GM23248 (cell line): ENCODE measurements around the gene IQGAP3. TPM values are rescaled to one million over a fixed set of nuclear protein-coding genes. Genes with fewer than 3 reads are reported as not detected.

Experiments used
- DNase-seq: peaks from one replicate; pipeline ENCODE4 v3.0.0-alpha.2; 2015
- H2AFZ ChIP-seq: fragments of 200-600 bp; sonication (generic); 2 replicates; pipeline ENCODE4 v1.6.1; 2016; ENCODE audit warnings: antibody characterized with exemption
- H3F3A ChIP-seq: fragments of 200-600 bp; sonication (generic); 2 replicates; pipeline ENCODE4 v1.6.1; 2016; ENCODE audit warnings: mild to moderate bottlenecking, antibody characterized with exemption, mixed run types; ENCODE audit not compliant: insufficient read depth
- H3K27ac ChIP-seq: fragments of 200-600 bp; sonication (generic); 2 replicates; pipeline ENCODE4 v1.5.1; 2016; ENCODE audit warnings: mild to moderate bottlenecking
- H3K27me3 ChIP-seq: fragments of 200-600 bp; sonication (generic); replicated peaks from 2 replicates; pipeline ENCODE4 v1.6.1; 2016; ENCODE audit warnings: mild to moderate bottlenecking; ENCODE audit not compliant: insufficient read depth
- H3K36me3 ChIP-seq: fragments of 200-600 bp; sonication (generic); 2 replicates; pipeline ENCODE4 v1.6.1; 2016; ENCODE audit warnings: low read depth, mild to moderate bottlenecking
- H3K4me1 ChIP-seq: fragments of 200-600 bp; sonication (generic); 2 replicates; pipeline ENCODE4 v1.6.1; 2016; ENCODE audit warnings: mild to moderate bottlenecking; ENCODE audit not compliant: insufficient read depth
- H3K4me2 ChIP-seq: fragments of 200-600 bp; sonication (generic); one replicate; pipeline ENCODE4 v1.6.1; 2016; ENCODE audit warnings: mild to moderate bottlenecking; ENCODE audit not compliant: unreplicated experiment
- H3K4me3 ChIP-seq: fragments of 200-600 bp; sonication (generic); 2 replicates; pipeline ENCODE4 v1.5.1; 2016; ENCODE audit warnings: mild to moderate bottlenecking
- H3K79me2 ChIP-seq: fragments of 200-600 bp; sonication (generic); 2 replicates; pipeline ENCODE4 v1.6.1; 2016; ENCODE audit warnings: mild to moderate bottlenecking; ENCODE audit not compliant: insufficient read depth
- H3K9ac ChIP-seq: fragments of 200-600 bp; sonication (generic); 2 replicates; pipeline ENCODE4 v1.6.1; 2016; ENCODE audit warnings: mild to moderate bottlenecking
- H3K9me2 ChIP-seq: fragments of 200-600 bp; sonication (generic); 2 replicates; pipeline ENCODE4 v1.6.1; 2016; ENCODE audit warnings: mixed run types, mild to moderate bottlenecking, moderate library complexity; ENCODE audit not compliant: insufficient read depth
- H3K9me3 ChIP-seq: fragments of 200-600 bp; sonication (generic); one replicate; pipeline ENCODE4 v1.6.1; 2017; ENCODE audit warnings: low read depth
- H4K20me1 ChIP-seq: fragments of 200-600 bp; sonication (generic); 2 replicates; pipeline ENCODE4 v1.6.0; 2016; ENCODE audit not compliant: insufficient read depth
- EZH2 ChIP-seq: fragments of 200-600 bp; sonication (generic); IDR thresholded peaks from 2 replicates; pipeline ENCODE4 v1.6.1; 2018; ENCODE audit warnings: antibody characterized with exemption, mild to moderate bottlenecking; ENCODE audit not compliant: insufficient read depth, poor library complexity, severe bottlenecking
- EZH2phosphoT487 ChIP-seq: fragments of 200-600 bp; sonication (generic); IDR thresholded peaks from 2 replicates; pipeline ENCODE4 v1.6.1; 2018; ENCODE audit warnings: antibody characterized with exemption, moderate library complexity, mild to moderate bottlenecking, low read depth; ENCODE audit not compliant: insufficient read depth
- WGBS, 2 experiments: methylation state at CpG; one replicate each; pipeline ENCODE4 v1.1.6; 2015 to 2017; ENCODE audit warnings: low lambda C conversion rate in 2 of 2, low coverage in 1 of 2; ENCODE audit errors: missing lambda C conversion rate in 2 of 2; 5-methylcytosine and 5-hydroxymethylcytosine counted together
- in situ Hi-C: fragments of 300-500 bp; cut with MboI; formaldehyde crosslinking; loops from 2 replicates; pipeline ENCODE4 v1.15.0; 2020
- polyA plus RNA-seq: library from polyadenylated mRNA; unstranded; fragments of >200 nt; fragmentation: Nextera tagmentation; extraction: Ambion mirVana; gene quantifications from 2 replicates; pipeline ENCODE4 v1.2.1, GENCODE V29; 2016
- total RNA-seq: library from RNA; depleted of rRNA; stranded (reverse); fragments of >200 nt; shearing (Covaris generic); gene quantifications from 2 replicates; pipeline ENCODE4 v1.2.3, GENCODE V29; 2014

IQGAP3 gene
- total and polyA plus RNA-seq, 2 experiments from 2014 or later = 5.6 to 14.7 TPM

DNA sequence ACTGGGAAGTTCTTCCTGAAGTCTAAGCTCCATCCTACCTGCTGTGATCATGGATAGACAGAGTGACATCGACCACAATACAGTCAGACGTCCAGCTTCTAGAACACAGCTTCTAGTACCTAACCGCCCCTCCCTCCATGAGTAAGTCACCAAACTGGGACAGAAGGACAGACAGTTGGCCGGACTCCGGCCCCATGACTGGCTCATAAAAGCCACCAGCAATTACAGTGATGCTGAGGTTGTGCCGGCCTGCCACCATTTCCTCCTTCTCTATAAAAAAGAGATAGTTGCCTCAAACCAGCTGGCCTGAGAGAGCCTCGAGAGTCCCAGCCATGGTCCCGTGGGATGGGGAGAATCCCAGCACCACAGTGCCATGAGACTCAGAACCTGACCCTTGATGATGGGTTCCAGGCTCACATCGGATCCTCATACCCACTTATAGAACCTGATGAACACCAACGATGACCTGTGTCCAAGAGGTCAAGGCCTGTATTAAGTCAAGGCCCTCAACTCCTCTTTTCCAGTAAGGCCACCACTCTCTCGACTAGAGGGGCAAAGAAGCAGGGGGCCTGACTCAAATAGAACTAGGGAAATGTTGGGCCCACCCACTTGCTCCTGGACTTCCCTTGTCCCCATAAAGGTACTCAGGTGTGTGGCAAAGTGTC lies 75.2 kb downstream of the IQGAP3 start:
- H3K4me3 ChIP-seq = peak overlapping the region; percentile 96
- H3K9me3 ChIP-seq = no peaks in the 10 kb centered on the region
- no peak overlapping the region for H2AFZ ChIP-seq
- peaks cover 60% of the 10 kb centered on the region for H3K4me1 ChIP-seq
- peak overlapping the region; percentile 75 for H3K4me2 ChIP-seq
- H3K9me2 ChIP-seq = no peaks in the 10 kb centered on the region
- DNase-seq = peak; percentile 65
- H3K27me3 ChIP-seq = no peaks in the 10 kb centered on the region
- H3K27ac ChIP-seq = peak overlapping the region; percentile 69
- WGBS, 2 experiments = 40 to 44% methylated on average over 11 of the region's 11 CpGs
- TF ChIP-seq EZH2phosphoT487 (no peak), EZH2 (no peak)
- peaks cover 29% of the 10 kb centered on the region for H3F3A ChIP-seq
- peaks cover 83% of the 10 kb centered on the region for H3K79me2 ChIP-seq
- H3K9ac ChIP-seq = peak overlapping the region; percentile 100
- H4K20me1 ChIP-seq = peaks cover 18% of the 10 kb centered on the region; the same call in 1 of the 2 replicates
- H3K36me3 ChIP-seq = no peaks in the 10 kb centered on the region
- in situ Hi-C loops = no loop called here

DNA sequence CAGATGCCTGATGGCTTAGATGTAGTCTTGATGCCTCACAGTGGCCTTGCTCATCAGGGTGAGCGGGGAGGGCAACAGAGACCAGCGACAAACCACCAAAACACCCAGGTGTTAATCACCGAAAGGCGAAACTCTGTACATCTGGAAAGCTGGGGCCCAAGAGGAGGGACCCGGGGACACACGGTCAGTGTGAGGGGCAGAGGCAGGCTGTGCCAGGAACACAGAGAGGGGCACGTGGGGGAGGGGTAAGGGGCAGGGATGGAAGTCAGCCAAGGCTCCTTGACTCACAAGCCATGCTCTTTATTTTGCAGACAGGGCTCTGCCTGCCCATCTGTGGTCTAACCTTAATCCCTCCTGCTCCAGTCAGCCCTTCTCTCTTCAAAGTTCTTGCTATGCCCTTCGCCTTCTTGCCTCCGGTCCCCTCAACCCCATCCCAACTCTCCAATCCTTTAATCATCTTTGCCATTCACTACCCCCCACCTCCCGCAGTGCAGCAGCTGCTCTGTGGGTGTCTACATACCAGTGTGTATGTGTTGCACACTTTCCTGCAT lies 76.1 kb downstream of the IQGAP3 start:
- H3K4me3 ChIP-seq = peak overlapping the region; percentile 96
- in situ Hi-C loops = no loop called here
- peak overlapping the region; percentile 69 for H3K27ac ChIP-seq
- TF ChIP-seq EZH2 (no peak), EZH2phosphoT487 (no peak)
- H3K9ac ChIP-seq = peak overlapping the region; percentile 100
- no peaks in the 10 kb centered on the region for H3K9me2 ChIP-seq
- peaks cover 22% of the 10 kb centered on the region for H4K20me1 ChIP-seq
- H3K27me3 ChIP-seq = no peaks in the 10 kb centered on the region
- H3K4me1 ChIP-seq = peaks cover 56% of the 10 kb centered on the region
- 36 to 43% methylated on average over 10 of the region's 10 CpGs for WGBS, 2 experiments
- H2AFZ ChIP-seq = no peak overlapping the region
- peak overlapping the region; percentile 75 for H3K4me2 ChIP-seq
- H3K79me2 ChIP-seq = peaks cover 93% of the 10 kb centered on the region
- no peaks in the 10 kb centered on the region for H3K36me3 ChIP-seq
- H3F3A ChIP-seq = peaks cover 22% of the 10 kb centered on the region
- no peaks in the 10 kb centered on the region for H3K9me3 ChIP-seq
- peak; percentile 67 for DNase-seq

DNA sequence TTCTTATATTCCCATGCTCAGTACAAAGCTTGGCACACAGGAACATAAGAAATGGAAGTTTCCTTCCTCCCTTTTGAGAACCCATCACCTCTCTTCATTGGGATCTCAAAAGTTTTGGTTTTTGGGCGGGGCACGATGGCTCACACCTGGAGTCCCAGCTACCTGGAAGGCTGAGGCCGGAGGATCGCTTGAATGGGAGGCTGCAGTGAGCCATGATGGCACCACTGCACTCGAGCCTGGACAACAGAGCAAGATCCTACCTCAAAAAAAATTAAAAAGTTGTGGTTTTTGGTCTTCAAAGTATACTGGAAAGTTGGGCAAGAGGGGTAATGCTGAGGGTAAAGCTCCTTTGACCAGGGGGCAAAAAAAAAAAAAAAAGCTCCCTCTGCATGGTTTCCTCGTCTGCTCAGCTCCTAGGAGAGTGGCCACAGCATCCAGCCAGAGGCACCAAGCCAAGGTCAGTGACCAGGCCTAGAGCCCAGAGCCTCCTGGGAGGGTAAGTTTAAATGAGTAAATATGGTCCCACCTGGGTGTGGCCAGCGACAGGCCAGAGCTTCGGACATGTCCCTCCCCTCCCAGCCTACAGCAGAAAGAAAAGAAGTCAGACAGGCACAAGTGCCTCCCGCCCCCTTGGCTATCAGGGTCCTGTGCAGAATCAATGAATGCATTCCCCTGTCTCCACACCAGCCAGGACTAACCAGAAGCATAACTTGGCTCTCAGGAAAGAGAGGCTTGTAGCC lies 76.8 kb downstream of the IQGAP3 start:
- Histone ChIP-seq H3K9me2 (no peaks in the 10 kb centered on the region), H3K27ac (peak overlapping the region; percentile 69), H3K27me3 (no peaks in the 10 kb centered on the region), H3K79me2 (peaks cover 100% of the 10 kb centered on the region), H2AFZ (no peak overlapping the region), H3F3A (peaks cover 22% of the 10 kb centered on the region), H3K4me2 (peak overlapping the region; percentile 75), H4K20me1 (peaks cover 22% of the 10 kb centered on the region), H3K36me3 (no peaks in the 10 kb centered on the region), H3K4me3 (peak overlapping the region; percentile 96; the same call in 1 of the 2 replicates), H3K4me1 (peaks cover 63% of the 10 kb centered on the region), H3K9ac (peak overlapping the region; percentile 100; the same call in 1 of the 2 replicates), H3K9me3 (no peaks in the 10 kb centered on the region)
- in situ Hi-C loops = no loop called here
- DNase-seq = peak; percentile 38
- 68 to 69% methylated on average over 9 of the region's 9 CpGs for WGBS, 2 experiments
- TF ChIP-seq EZH2 (no peak), EZH2phosphoT487 (no peak)

- Histone ChIP-seq H4K20me1 (peaks cover 22% of the 10 kb centered on the region), H3F3A (peaks cover 22% of the 10 kb centered on the region), H3K4me2 (no peak overlapping the region), H3K9me3 (no peaks in the 10 kb centered on the region), H3K9ac (no peak overlapping the region), H3K27ac (no peak overlapping the region), H2AFZ (no peak overlapping the region), H3K4me1 (peaks cover 74% of the 10 kb centered on the region), H3K27me3 (no peaks in the 10 kb centered on the region), H3K79me2 (peaks cover 100% of the 10 kb centered on the region), H3K4me3 (no peak overlapping the region), H3K9me2 (no peaks in the 10 kb centered on the region), H3K36me3 (no peaks in the 10 kb centered on the region)
- in situ Hi-C loops = no loop called here
- WGBS, 2 experiments = 56 to 64% methylated on average over 6 to 7 of the region's 7 CpGs
- TF ChIP-seq EZH2 (no peak), EZH2phosphoT487 (no peak)
- DNase-seq = peak; percentile 4
Observed at GRCh38 chr1:156494309-156494895, 78.0 kb downstream of the IQGAP3 start.
